ENCODE data around the gene PSMB11.

Gene PSMB11

DNA sequence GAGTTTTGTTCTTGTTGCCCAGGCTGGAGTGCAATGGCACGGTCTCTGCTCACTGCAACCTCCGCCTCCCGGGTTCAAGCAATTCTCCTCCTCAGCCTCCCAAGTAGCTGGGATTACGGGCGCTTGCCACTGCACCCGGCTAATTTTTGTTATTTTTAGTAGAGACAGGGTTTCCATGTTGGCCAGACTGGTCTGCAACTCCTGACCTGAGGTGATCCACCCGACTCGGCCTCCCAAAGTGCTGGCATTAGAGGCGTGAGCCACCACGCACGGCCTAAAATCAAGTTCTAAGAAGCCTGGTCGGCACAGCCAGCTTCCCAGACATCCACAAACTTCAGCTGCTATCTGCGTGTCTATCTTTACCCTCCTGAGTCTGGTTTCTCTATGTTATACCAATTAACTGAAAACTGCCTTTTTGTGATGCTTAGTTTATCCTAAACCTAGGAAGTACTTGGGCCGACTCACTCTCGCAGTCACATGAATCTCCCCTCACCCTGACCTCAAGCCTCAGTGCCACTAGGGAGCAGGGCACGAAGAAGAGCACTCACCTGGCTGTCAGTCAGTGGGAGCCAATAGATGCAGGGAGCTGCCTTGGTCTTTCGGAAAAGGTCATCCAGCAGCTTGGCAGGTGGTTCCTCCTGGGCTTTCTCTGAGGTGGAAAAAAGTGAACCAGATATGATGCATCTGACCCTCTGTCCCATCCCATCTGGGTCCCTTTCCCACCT is 18.7 kb downstream of the PSMB11 start:
- no peak for DNase-seq

DNA sequence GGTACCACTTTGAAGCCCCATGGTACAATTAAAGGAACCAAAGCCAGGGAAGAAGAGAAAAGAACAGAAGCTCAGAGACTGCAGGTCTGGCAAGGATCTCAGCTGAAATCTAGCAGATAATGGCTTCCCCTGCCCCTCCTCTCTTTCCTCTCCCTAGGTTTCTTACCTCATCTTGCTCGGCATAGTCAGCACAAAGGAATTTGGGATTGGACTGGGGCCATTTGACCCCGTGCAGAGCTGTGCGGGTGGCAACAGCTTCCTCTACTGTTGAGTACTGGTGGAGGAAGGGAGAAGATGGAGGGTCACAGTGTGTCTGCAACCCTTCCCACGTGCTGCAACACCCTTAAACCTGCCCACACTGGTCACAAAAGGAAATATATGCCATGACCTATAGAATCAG is 20.0 kb downstream of the PSMB11 start:
- DNase-seq = peak; percentile 96

DNA sequence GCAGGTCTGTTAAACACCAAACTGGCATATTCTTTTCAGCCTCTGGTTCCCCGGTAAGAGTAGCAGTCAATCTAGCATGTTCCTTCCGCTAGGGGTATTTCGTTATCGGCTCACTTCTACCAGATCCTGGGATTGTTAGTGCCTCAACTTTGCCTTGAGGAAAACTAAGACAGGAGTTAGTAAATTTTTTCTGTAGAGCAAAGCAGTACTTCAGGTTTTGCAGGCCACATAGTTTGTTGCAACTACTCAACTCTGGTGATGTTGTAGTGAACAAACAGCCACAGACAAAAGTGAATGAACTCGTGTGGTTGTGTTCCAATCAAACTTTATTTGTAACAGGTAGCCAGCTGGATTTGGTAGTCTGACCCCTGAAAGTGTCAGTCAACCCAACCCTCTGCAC is 21.6 kb downstream of the PSMB11 start:
- no peak for DNase-seq

- DNase-seq = no peak
Measured at GRCh38 chr14:23066368-23066767, 24.4 kb downstream of the PSMB11 start.

DNA sequence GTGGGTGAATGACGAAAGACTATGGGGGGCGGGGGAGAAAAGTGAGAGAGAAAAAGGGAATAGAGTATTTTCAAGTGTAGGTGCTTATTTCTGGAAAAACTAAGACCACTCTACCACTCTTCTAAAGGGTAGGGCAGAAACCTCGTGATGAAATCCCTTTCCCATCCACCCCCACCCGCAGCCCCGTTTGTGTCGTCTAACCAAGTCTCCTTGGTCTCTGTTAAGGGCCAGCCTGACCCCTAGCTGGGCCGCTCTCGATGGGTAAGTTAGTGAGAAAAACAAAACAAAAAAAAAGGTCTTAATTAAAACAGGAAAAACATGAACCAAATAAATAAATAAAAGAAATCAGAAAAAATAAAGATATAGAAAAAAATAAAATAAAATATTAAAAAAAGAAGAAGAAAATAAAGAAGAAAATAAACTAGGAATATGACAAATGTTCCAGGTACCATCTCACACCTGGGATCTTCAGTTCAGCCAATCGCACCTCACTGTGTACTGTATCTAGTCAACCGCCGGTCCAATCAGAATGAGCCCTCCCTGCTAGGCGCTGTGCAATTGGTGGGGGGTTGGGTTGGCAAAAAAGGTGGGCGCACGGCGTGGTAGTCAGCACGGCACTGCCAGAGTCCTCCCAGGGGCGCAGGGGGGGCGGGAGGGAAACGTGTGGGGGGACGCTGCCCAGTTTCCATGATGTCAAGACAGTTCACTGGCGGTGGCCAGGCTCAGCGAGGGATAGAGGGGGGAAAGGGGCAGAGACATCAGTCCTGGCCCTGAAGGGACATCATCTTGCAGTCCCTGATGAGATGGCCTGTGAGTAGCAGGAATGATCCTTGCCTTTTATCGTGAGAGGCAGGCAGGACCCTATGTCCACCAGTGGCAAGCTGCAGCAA is 25.1 kb downstream of the PSMB11 start:
- DNase-seq = no peak

GRCh38 chr14:23067847-23068788 is 26.1 kb downstream of the PSMB11 start:
- no peak for DNase-seq

DNA sequence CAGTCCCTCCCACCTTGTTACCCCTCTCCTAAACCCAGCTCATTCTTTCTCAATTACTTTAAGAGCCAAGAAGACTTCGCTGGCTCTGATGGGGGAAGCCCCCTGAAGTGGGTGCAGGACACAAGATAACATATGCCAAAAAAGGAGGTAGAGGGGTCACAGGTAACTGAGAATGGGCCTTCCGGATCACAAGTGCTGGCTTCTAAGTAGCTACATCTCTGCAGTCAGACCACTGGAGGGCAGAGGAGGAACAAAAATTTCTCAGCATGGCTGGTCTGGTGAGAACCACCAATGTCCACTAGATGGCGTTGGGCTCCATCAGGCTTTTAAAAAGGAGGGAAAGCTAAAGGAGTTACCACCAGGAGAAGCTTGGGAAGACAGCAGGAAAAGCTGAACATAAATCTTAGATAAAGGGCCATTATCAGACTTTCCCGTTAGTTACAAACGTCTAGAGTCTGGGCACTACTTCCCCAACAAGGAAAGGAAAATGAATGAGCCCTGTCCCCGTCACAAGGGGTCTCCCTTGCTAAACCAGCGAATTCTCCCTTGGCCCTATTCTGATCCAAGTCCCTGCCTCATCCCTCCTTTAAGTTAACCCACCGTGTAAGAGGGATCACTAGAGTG is 26.9 kb downstream of the PSMB11 start:
- DNase-seq = peak; percentile 90

- DNase-seq = no peak
Measured at GRCh38 chr14:23069413-23069806, 27.4 kb downstream of the PSMB11 start.

- DNase-seq = no peak
Measured at GRCh38 chr14:23070262-23071129, 28.5 kb downstream of the PSMB11 start.

DNA sequence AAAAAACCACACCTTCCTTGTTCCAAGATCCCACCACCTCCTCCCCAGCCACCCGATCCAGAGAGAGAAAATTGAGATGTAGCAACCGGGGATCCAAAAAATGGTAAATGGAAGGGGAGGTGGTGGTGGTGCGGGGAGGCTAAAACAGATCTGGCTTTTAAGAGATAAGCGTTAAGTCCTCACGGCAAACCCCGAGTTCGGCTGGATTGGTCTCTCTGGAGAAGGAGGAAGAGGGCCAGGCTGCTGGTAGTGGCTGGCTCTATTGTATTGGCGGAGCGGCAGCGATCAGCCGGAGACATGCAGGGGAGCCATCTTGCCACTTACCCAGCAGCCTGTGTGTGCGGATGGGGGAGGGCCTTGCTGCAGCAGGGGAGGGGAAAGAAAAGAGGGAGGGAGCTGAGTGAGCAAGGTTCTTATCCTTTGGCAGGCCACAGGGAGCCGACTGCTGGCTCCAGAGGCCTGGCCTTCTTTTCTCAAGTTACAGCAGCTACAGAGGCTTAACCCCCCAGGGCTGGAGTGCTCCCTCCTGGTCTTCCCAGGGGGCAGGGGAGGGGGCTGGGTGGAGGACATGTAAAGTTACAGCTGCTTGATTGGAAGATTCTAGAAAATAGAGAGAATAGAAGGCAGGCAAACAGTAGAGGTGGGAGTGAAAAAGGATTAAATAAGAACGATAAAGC is 29.4 kb downstream of the PSMB11 start:
- peak; percentile 94 for DNase-seq

GRCh38 chr14:23071921-23072539 is 30.0 kb downstream of the PSMB11 start:
- DNase-seq = no peak

GRCh38 chr14:23074906-23075305 is 32.9 kb downstream of the PSMB11 start:
- no peak for DNase-seq

- peak; percentile 38 for DNase-seq
Measured at GRCh38 chr14:23076785-23077408, 34.9 kb downstream of the PSMB11 start.

- DNase-seq = no peak
Measured at GRCh38 chr14:23077962-23078361, 36.0 kb downstream of the PSMB11 start.

GRCh38 chr14:23078692-23079116 is 36.7 kb downstream of the PSMB11 start:
- peak; percentile 93 for DNase-seq

GRCh38 chr14:23079716-23080115 is 37.7 kb downstream of the PSMB11 start:
- peak; percentile 54 for DNase-seq

DNA sequence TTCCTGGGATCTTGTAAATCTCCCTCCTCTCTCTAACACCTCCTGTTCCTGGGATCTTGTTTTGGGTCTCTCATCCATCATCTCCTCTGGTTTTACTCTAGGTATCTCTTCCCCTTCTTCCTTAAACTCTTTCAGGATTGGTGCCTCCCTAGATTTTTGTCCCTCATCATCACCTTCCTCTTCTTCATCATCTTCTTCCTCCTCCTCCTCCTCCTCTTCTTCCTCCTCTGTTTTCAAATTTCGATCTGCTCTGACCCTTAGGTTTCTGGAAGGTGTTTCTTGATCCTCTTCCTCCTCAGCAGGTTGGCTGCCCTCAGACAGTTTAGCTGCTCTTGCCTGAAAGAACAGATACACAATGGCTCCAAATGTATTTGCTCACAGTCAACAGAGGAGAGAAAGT is 38.5 kb downstream of the PSMB11 start:
- no peak for DNase-seq

DNA sequence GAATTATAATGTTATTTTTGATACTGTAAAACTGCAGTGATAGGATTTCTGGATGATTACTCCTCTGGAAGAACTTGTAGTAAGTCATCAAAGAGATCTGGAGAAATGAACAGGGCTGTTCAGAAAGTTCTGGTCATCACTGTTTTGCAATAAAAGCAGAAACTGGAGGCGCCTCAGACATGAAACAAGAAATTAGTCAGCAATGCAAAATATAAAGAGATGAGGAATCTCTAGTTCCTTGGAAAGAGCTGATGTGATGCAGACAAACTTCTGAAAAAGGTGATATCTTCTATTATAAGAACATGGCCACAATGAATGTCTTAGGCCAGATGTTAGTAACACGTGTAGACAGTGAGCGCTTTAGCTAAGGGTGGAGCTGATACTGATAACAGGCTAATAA is 43.4 kb downstream of the PSMB11 start:
- DNase-seq = no peak

- no peak for DNase-seq
Measured at GRCh38 chr14:23086565-23086964, 44.6 kb downstream of the PSMB11 start.

Measured in fibroblast of skin of back (primary cell).